ENCODE results near the gene SMIM36. TPM values are rescaled to one million over a fixed set of nuclear protein-coding genes. Genes with fewer than 3 reads are reported as not detected.
"Not testable (repeated sequence)": the region's sequence is repeated elsewhere in the genome, so short reads cannot be mapped to it uniquely, and the experiment has no call there.

The SMIM36 gene
- total and polyA plus RNA-seq, 7 experiments from 2014 or later = not detected

DNA sequence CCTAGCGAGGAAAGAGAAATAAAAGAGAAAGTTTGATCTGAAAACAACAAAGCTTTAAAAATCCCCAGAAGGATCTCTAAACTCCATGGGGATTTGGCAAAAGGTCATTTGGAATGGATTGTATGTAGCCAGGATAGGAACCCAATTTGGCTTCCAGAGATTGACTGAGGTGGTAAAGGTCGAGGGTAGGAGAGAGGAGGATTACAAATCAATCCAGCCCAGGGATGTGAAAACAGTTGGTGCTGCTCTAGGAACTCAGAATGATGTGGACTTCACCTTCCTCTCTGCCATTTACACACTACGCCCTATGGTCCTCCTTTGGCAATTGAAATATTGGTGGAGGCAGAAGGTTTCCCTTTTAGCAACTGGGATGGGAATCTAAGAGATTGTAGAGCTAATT lies 18.8 kb upstream of the SMIM36 start:
- Histone ChIP-seq H3K4me3 (ENCODE audit: low read length) (no peak overlapping the region), H3K9me3 (ENCODE audit: control insufficient read depth in 2 of 3, low read length in 3 of 3) (no peaks in the 10 kb centered on the region), H3K36me3 (ENCODE audit: control insufficient read depth in 2 of 3, insufficient read depth in 3 of 3, low read length in 3 of 3) (no peaks in the 10 kb centered on the region), H3K27me3 (ENCODE audit: control insufficient read depth in 2 of 2, insufficient read depth in 2 of 2, low read length in 2 of 2) (no peaks in the 10 kb centered on the region), H3K27ac (ENCODE audit: low read depth, low read length) (no peak overlapping the region), H3K4me1 (ENCODE audit: control insufficient read depth in 2 of 2, insufficient read depth in 2 of 2, low read length in 2 of 2) (no peaks in the 10 kb centered on the region)
- ATAC-seq (no peak), DNase-seq (no peak)
- Mint-ChIP-seq H3K36me3 (no peaks in the 10 kb centered on the region), H3K4me1 (peaks cover 0 to 3% (median 0%) of the 10 kb centered on the region in 7 donors), H3K27ac (no peak overlapping the region), H3K9me3 (no peaks in the 10 kb centered on the region), H3K27me3 (peaks cover 0 to 7% (median 0%) of the 10 kb centered on the region in 5 donors), H3K4me3 (no peak overlapping the region)
- ChIA-PET POLR2A (no interaction called here), CTCF (interaction anchor here (1.0 to 7.9 kb wide), 2 partner anchors 20 to 73 kb away, joined by 3 to 100 read pairs; no protein-coding TSS in a partner anchor)
- intact Hi-C loops (cut with micrococcal nuclease) = no loop called here

GRCh38 chr17:55527540-55528118 lies 16.4 kb upstream of the SMIM36 start:
- no peaks in the 10 kb centered on the region for H3K36me3 ChIP-seq (ENCODE audit: control insufficient read depth in 2 of 3, insufficient read depth in 3 of 3, low read length in 3 of 3)
- no peaks in the 10 kb centered on the region for H3K27me3 ChIP-seq (ENCODE audit: control insufficient read depth in 2 of 2, insufficient read depth in 2 of 2, low read length in 2 of 2)
- H3K27ac Mint-ChIP-seq = no peak overlapping the region
- CTCF ChIA-PET = interaction anchor here (0.6 to 7.9 kb wide), 9 partner anchors 9 to 190 kb away, joined by 3 to 100 read pairs (median 4); no protein-coding TSS in a partner anchor
- H3K4me1 Mint-ChIP-seq = peaks cover 0 to 6% (median 0%) of the 10 kb centered on the region in 7 donors
- peak in 1 of 9 donors; percentile 8 for DNase-seq
- POLR2A ChIA-PET = interaction anchor here (0.8 kb wide), 1 partner anchor 14 kb away, joined by 3 read pairs; no protein-coding TSS in a partner anchor
- no peaks in the 10 kb centered on the region for H3K9me3 ChIP-seq (ENCODE audit: control insufficient read depth in 2 of 3, low read length in 3 of 3)
- H3K27ac ChIP-seq (ENCODE audit: low read depth, low read length) = no peak overlapping the region
- H3K4me3 ChIP-seq (ENCODE audit: low read length) = no peak overlapping the region
- H3K4me3 Mint-ChIP-seq = no peak overlapping the region
- H3K27me3 Mint-ChIP-seq = peaks cover 0 to 11% (median 0%) of the 10 kb centered on the region in 5 donors
- no peaks in the 10 kb centered on the region for H3K9me3 Mint-ChIP-seq
- no peaks in the 10 kb centered on the region for H3K4me1 ChIP-seq (ENCODE audit: control insufficient read depth in 2 of 2, insufficient read depth in 2 of 2, low read length in 2 of 2)
- no peak for ATAC-seq
- intact Hi-C loops (cut with micrococcal nuclease) = loop anchor here in 1 of 2 donors (1.0 kb wide), 1 partner anchor 114 kb away; no protein-coding TSS in a partner anchor
- no peaks in the 10 kb centered on the region for H3K36me3 Mint-ChIP-seq

DNA sequence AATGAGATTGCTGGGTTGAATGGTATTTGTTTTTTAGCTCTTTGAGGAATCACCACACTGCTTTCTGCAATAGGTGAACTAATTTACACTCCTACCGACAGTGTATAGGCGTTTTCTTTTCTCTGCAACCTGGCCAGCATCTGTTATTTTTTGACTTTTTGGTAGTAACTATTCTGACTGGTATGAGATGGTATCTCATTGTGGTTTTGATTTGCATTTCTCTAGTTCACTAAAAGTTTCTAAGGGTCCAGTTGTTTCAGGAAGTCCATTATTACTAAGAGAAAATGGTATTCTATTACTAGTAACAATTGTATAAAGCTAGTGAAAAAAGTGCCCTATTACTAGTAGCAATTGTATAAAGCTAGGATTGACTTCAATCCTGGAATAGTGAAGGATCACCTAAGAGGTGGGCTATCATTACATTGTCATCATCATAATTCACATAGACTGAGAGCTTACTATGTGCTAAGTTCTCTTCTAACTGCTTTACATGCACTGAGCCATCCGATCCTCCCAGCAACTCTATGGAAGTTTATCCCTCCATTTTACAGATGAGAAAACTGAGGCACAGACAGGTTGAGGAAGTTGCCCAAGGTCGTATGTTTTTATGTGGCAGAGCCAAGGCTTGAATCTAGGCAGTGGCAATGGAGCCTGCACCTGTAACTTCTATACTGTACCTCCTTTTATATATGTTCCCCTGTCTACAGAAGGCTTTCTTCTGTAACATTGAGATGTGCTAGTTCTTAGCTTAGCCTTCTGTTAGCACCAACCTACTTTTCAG lies 13.4 kb upstream of the SMIM36 start:
- intact Hi-C loops (cut with micrococcal nuclease) = no loop called here
- Histone ChIP-seq H3K36me3 (ENCODE audit: control insufficient read depth in 2 of 3, insufficient read depth in 3 of 3, low read length in 3 of 3) (no peaks in the 10 kb centered on the region), H3K27me3 (ENCODE audit: control insufficient read depth in 2 of 2, insufficient read depth in 2 of 2, low read length in 2 of 2) (no peaks in the 10 kb centered on the region), H3K27ac (ENCODE audit: low read depth, low read length) (no peak overlapping the region), H3K9me3 (ENCODE audit: control insufficient read depth in 2 of 3, low read length in 3 of 3) (no peaks in the 10 kb centered on the region), H3K4me1 (ENCODE audit: control insufficient read depth in 2 of 2, insufficient read depth in 2 of 2, low read length in 2 of 2) (no peaks in the 10 kb centered on the region), H3K4me3 (ENCODE audit: low read length) (no peak overlapping the region)
- no peak for ATAC-seq
- H3K27ac Mint-ChIP-seq = no peak overlapping the region
- ChIA-PET CTCF (interaction anchor here (0.6 to 7.9 kb wide), 5 partner anchors 19 to 1191 kb away, joined by 3 to 100 read pairs (median 4); no protein-coding TSS in a partner anchor), POLR2A (no interaction called here)
- H3K27me3 Mint-ChIP-seq = peaks cover 6 to 22% (median 10%) of the 10 kb centered on the region in 5 donors
- H3K4me3 Mint-ChIP-seq = no peak overlapping the region
- DNase-seq = no peak
- no peaks in the 10 kb centered on the region for H3K9me3 Mint-ChIP-seq
- H3K36me3 Mint-ChIP-seq = no peaks in the 10 kb centered on the region
- peaks cover 0 to 6% (median 0%) of the 10 kb centered on the region in 7 donors for H3K4me1 Mint-ChIP-seq

- H3K27ac ChIP-seq (ENCODE audit: low read depth, low read length); H3K27me3 ChIP-seq (ENCODE audit: control insufficient read depth in 2 of 2, insufficient read depth in 2 of 2, low read length in 2 of 2); H3K4me1 Mint-ChIP-seq; ATAC-seq; H3K4me3 ChIP-seq (ENCODE audit: low read length); H3K4me1 ChIP-seq (ENCODE audit: control insufficient read depth in 2 of 2, insufficient read depth in 2 of 2, low read length in 2 of 2); H3K27ac Mint-ChIP-seq; H3K4me3 Mint-ChIP-seq; intact Hi-C loops (cut with micrococcal nuclease); H3K36me3 Mint-ChIP-seq; H3K9me3 Mint-ChIP-seq; DNase-seq; H3K9me3 ChIP-seq (ENCODE audit: control insufficient read depth in 2 of 3, low read length in 3 of 3); H3K36me3 ChIP-seq (ENCODE audit: control insufficient read depth in 2 of 3, insufficient read depth in 3 of 3, low read length in 3 of 3): not testable (repeated sequence)
- CTCF ChIA-PET = interaction anchor here (1.3 to 7.9 kb wide), 3 partner anchors 80 to 1193 kb away, joined by 4 to 100 read pairs (median 4); no protein-coding TSS in a partner anchor
- POLR2A ChIA-PET = interaction anchor here (0.7 kb wide), 1 partner anchor 1255 kb away, joined by 3 read pairs; no protein-coding TSS in a partner anchor
- H3K27me3 Mint-ChIP-seq = peaks cover 6 to 21% (median 10%) of the 10 kb centered on the region in 5 donors
Measured at GRCh38 chr17:55523032-55523431, 11.8 kb upstream of the SMIM36 start.

- no peak overlapping the region for H3K4me3 Mint-ChIP-seq
- H3K9me3 Mint-ChIP-seq = no peaks in the 10 kb centered on the region
- Histone ChIP-seq H3K4me3 (ENCODE audit: low read length) (no peak overlapping the region), H3K36me3 (ENCODE audit: control insufficient read depth in 2 of 3, insufficient read depth in 3 of 3, low read length in 3 of 3) (no peaks in the 10 kb centered on the region), H3K27me3 (ENCODE audit: control insufficient read depth in 2 of 2, insufficient read depth in 2 of 2, low read length in 2 of 2) (no peaks in the 10 kb centered on the region), H3K9me3 (ENCODE audit: control insufficient read depth in 2 of 3, low read length in 3 of 3) (no peaks in the 10 kb centered on the region), H3K27ac (ENCODE audit: low read depth, low read length) (no peak overlapping the region), H3K4me1 (ENCODE audit: control insufficient read depth in 2 of 2, insufficient read depth in 2 of 2, low read length in 2 of 2) (no peaks in the 10 kb centered on the region)
- H3K27ac Mint-ChIP-seq = no peak overlapping the region
- no peak for DNase-seq
- POLR2A ChIA-PET = no interaction called here
- no peaks in the 10 kb centered on the region for H3K36me3 Mint-ChIP-seq
- no peak for ATAC-seq
- peaks cover 6 to 21% (median 12%) of the 10 kb centered on the region in 5 donors for H3K27me3 Mint-ChIP-seq
- CTCF ChIA-PET = interaction anchor here (0.7 kb wide), 2 partner anchors 69 to 171 kb away, joined by 3 read pairs; no protein-coding TSS in a partner anchor
- H3K4me1 Mint-ChIP-seq = peaks cover 0 to 6% (median 0%) of the 10 kb centered on the region in 7 donors
- intact Hi-C loops (cut with micrococcal nuclease) = no loop called here
Measured at GRCh38 chr17:55521186-55521585, 9.9 kb upstream of the SMIM36 start.

DNA sequence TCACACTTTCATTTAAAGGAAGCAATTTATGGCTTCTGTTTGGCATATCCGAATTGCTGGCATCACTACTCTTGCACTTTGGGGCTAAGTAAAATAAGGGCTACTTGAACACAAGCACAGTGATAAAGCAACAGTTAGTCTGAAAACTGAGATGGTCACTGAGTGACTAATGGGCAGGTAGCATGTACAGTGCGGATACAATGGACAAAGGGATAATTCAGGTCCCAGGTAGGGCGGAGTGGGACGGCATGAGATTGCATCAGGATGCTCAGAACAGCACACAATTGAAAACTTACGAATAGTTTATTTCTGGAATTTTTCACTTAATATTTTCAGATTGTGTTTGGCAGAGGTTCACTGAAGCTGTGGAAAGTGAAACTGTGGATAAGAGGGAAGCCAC lies 9.2 kb upstream of the SMIM36 start:
- intact Hi-C loops (cut with micrococcal nuclease) = no loop called here
- H3K4me3 ChIP-seq (ENCODE audit: low read length) = no peak overlapping the region
- H3K27ac ChIP-seq (ENCODE audit: low read depth, low read length) = no peak overlapping the region
- H3K27me3 ChIP-seq (ENCODE audit: control insufficient read depth in 2 of 2, insufficient read depth in 2 of 2, low read length in 2 of 2) = no peaks in the 10 kb centered on the region
- Mint-ChIP-seq H3K36me3 (no peaks in the 10 kb centered on the region), H3K4me3 (no peak overlapping the region), H3K9me3 (no peaks in the 10 kb centered on the region), H3K27ac (no peak overlapping the region), H3K4me1 (peaks cover 0 to 6% (median 0%) of the 10 kb centered on the region in 7 donors), H3K27me3 (peaks cover 6 to 21% (median 16%) of the 10 kb centered on the region in 5 donors)
- POLR2A ChIA-PET = no interaction called here
- no peak for ATAC-seq
- CTCF ChIA-PET = interaction anchor here (0.7 kb wide), 1 partner anchor 70 kb away, joined by 3 read pairs; no protein-coding TSS in a partner anchor
- H3K9me3 ChIP-seq (ENCODE audit: control insufficient read depth in 2 of 3, low read length in 3 of 3) = no peaks in the 10 kb centered on the region
- no peaks in the 10 kb centered on the region for H3K36me3 ChIP-seq (ENCODE audit: control insufficient read depth in 2 of 3, insufficient read depth in 3 of 3, low read length in 3 of 3)
- H3K4me1 ChIP-seq (ENCODE audit: control insufficient read depth in 2 of 2, insufficient read depth in 2 of 2, low read length in 2 of 2) = no peaks in the 10 kb centered on the region
- no peak for DNase-seq
